Activated naive CD8-positive, alpha-beta T cell (primary cell): ENCODE measurements around the gene RHOH.
A peak's percentile ranks its signal among the peaks of the same experiment; 100 is the strongest.
"Not testable (repeated sequence)": the region's sequence is repeated elsewhere in the genome, so short reads cannot be mapped to it uniquely, and the experiment has no call there.

Experiments used
- H3K27ac Mint-ChIP-seq: one replicate; pipeline ENCODE4 v1.8.0; 2021; ENCODE audit warnings: mixed read lengths
- H3K27me3 Mint-ChIP-seq: one replicate; pipeline ENCODE4 v1.8.0; 2021; ENCODE audit warnings: mixed read lengths
- H3K36me3 Mint-ChIP-seq: one replicate; pipeline ENCODE4 v1.8.0; 2021; ENCODE audit warnings: mixed read lengths
- H3K4me1 Mint-ChIP-seq: one replicate; pipeline ENCODE4 v1.8.0; 2021; ENCODE audit warnings: low read depth, mixed read lengths
- H3K4me3 Mint-ChIP-seq: one replicate; pipeline ENCODE4 v1.8.0; 2021; ENCODE audit warnings: mild to moderate bottlenecking, mixed read lengths
- H3K9me3 Mint-ChIP-seq: one replicate; pipeline ENCODE4 v1.8.0; 2021; ENCODE audit warnings: low read depth, mixed read lengths

Gene RHOH

DNA sequence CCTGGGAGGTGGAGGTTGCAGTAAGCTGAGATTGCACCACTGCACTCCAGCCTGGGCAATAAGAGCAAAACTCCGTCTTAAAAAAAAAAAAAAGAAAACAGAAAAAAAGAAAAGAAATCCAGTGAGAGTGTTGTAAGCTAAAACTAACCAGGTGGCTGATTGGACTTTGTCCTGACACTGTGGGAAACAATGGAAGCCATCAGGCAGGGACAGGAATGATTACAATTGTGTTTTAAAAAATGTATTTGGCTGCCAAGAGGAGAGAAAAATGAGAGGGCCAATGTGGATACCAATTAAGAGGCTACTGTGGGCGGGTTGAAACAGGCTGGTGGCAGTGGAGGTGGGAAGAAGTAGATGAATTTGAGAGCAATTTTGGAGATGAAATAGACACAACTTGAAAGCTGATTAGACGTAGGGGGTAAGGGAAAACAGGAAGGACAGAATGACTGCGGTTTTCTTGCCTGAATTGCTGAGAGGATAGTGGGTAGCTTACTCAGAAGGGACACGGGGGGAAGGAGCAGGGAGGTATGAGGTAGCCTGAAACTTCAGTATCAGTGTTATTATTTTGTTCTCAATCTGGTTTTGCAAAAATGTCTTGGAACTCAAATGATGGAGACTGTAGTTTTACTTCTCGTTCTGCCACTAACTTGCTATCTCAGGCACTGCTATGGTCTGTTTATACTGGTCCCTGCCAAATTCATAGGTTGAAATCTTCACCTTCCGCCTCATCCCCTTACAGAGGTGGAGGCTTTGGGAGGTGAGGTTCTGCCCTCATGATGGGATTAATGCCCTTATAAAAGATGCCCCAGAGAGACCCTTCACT is 92.7 kb downstream of the RHOH start:
- peak overlapping the region; percentile 87 for H3K27ac Mint-ChIP-seq
- peaks cover 1% of the 10 kb centered on the region for H3K9me3 Mint-ChIP-seq
- no peaks in the 10 kb centered on the region for H3K27me3 Mint-ChIP-seq
- H3K4me3 Mint-ChIP-seq = peak overlapping the region; percentile 52
- peaks cover 7% of the 10 kb centered on the region for H3K36me3 Mint-ChIP-seq
- H3K4me1 Mint-ChIP-seq = peaks cover 70% of the 10 kb centered on the region

DNA sequence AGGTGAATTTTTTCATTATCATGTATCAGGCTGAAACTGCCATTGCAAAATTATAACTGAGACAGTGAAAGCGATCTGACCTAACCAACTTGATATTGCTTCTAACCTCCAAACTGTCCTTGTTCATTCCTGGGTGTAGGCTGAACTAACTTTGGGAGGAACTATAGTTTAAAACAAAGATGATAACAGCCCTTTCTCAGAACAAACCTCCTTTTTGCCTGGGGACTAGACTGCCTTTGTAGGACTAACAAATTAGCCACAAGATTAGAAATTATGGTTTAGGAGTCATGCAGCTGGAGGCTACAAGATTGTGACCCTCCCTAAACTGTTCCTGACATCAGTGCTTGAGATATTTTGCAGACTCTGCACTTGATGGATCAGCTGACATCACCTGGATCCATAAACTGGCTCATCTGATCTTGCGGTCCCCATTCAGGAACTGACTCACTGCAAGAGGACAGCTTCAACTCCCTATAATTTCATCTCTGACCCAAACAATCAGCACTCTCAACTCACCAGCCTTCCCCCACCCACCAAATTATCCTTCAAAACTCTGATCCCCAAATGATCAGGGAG is 93.9 kb downstream of the RHOH start:
- H3K4me3 Mint-ChIP-seq = peak overlapping the region; percentile 52
- not testable (repeated sequence) for H3K36me3 Mint-ChIP-seq, H3K9me3 Mint-ChIP-seq, H3K27me3 Mint-ChIP-seq
- peaks cover 61% of the 10 kb centered on the region for H3K4me1 Mint-ChIP-seq
- peak overlapping the region; percentile 87 for H3K27ac Mint-ChIP-seq

GRCh38 chr4:40292313-40292759 is 95.5 kb downstream of the RHOH start:
- Mint-ChIP-seq H3K9me3 (no peaks in the 10 kb centered on the region), H3K4me1 (peaks cover 64% of the 10 kb centered on the region), H3K36me3 (peaks cover 3% of the 10 kb centered on the region), H3K27ac (peak overlapping the region; percentile 86), H3K4me3 (peak overlapping the region; percentile 44), H3K27me3 (no peaks in the 10 kb centered on the region)

- H3K27me3 Mint-ChIP-seq = no peaks in the 10 kb centered on the region
- no peak overlapping the region for H3K27ac Mint-ChIP-seq
- H3K4me1 Mint-ChIP-seq = peaks cover 63% of the 10 kb centered on the region
- H3K4me3 Mint-ChIP-seq = no peak overlapping the region
- H3K9me3 Mint-ChIP-seq = no peaks in the 10 kb centered on the region
- peaks cover 6% of the 10 kb centered on the region for H3K36me3 Mint-ChIP-seq
Observed at GRCh38 chr4:40294339-40294738, 97.5 kb downstream of the RHOH start.

DNA sequence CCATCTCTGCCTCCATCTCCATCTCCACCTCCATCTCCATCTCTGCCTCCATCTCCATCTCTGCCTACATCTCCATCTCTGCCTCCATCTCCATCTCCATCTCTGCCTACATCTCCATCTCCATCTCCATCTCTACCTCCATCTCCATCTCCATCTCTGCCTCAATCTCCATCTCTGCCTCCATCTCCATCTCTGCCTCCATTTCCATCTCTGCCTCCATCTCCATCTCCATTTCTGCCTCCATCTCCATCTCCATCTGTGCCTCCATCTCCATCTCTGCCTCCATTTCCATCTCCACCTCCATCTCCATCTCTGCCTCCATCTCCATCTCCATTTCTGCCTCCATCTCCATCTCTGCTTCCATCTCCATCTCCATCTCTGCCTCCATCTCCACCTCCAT is 98.2 kb downstream of the RHOH start:
- H3K4me1 Mint-ChIP-seq = peaks cover 62% of the 10 kb centered on the region
- not testable (repeated sequence) for H3K27ac Mint-ChIP-seq, H3K9me3 Mint-ChIP-seq, H3K4me3 Mint-ChIP-seq, H3K36me3 Mint-ChIP-seq, H3K27me3 Mint-ChIP-seq

GRCh38 chr4:40295572-40295971 is 98.7 kb downstream of the RHOH start:
- Mint-ChIP-seq H3K4me1 (peaks cover 62% of the 10 kb centered on the region), H3K27ac (no peak overlapping the region), H3K4me3 (no peak overlapping the region), H3K36me3 (peaks cover 7% of the 10 kb centered on the region), H3K9me3 (no peaks in the 10 kb centered on the region), H3K27me3 (no peaks in the 10 kb centered on the region)
